AG20443 (cell line): ENCODE measurements around the gene EPG5.

Source experiments
- DNase-seq: peaks from one replicate; pipeline ENCODE4 v3.0.0; 2012; ENCODE audit warnings: low spot score, mixed read lengths

Gene EPG5

DNA sequence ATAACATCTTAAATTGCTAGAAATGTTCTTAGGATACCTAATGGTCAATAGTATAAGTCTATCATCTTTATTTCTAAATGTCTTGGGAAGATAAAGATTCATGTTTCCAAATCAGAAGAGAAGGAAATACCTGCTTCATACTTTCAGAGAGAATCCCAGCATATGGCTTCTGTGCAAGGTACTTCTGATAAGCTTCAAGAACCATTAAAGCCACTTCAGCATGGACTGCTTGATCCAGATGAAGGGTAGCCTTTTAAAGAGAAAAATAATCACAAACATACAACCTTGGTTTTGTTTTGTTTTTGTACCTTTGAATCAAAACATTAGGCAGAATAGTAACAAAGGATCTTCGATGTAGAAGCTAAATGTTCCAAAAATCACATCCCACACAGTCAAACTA, 44.0 kb downstream of the EPG5 start:
- DNase-seq = no peak

DNA sequence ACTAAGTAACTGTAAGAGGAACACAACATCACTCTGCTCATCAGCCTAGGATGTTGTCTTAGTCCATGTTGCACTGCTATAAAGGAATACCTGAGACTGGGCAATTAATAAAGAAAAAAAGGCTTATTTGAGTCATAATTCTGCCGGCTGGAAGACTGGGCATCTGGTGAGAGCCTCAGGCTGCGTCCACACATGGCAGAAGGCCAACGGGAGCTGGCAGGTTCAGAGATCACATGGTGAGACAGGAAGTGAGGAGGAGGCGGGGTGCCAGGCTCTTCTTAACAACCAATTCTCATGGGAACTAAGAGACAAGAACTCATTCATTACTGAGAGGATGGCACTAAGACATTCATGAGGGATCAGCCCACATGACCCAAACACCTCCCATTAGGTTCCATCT, 46.8 kb downstream of the EPG5 start:
- peak; percentile 61 for DNase-seq

GRCh38 chr18:45916302-45916701, 50.8 kb downstream of the EPG5 start:
- DNase-seq = no peak

DNA sequence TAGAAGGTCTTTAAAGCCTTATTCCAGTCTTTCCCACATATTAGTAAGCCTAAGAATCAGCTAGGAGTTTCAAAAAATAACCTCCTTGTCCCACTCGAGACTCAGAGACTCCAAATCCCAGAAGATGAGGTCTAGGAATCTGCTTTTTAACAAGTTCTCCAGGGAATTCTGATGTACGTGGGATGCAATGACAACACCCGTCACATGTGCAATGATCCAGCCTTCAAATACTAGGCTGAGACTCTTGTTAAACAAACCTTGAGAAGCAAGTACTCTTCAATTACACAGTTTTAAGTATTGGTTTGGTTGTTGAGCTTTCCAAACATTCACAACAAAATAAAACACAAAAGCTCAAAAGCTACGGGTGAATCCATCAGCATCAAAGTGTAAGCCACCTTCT, 53.9 kb downstream of the EPG5 start:
- DNase-seq = no peak

GRCh38 chr18:45910405-45911023, 56.6 kb downstream of the EPG5 start:
- peak; percentile 75 for DNase-seq

GRCh38 chr18:45901654-45902210, 65.4 kb downstream of the EPG5 start:
- DNase-seq = no peak

DNA sequence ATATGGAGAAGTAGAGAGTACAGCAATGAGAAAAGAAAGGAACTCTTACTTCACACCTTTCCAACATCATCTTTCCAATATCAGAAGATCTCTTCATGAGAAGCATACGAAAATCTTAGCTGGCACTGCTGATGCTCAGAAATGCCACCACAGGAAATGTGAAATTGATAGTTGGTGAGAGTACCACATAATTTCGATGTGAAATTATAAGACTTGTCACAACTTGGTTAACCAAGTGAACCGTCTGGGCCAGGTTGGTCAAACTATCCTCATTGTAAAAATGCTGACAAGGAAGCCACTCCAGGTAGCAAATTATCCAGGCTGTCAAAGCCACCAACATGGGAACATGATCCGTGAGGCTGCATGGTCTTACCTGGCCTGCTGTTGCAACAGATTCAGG, 66.5 kb downstream of the EPG5 start:
- no peak for DNase-seq

DNA sequence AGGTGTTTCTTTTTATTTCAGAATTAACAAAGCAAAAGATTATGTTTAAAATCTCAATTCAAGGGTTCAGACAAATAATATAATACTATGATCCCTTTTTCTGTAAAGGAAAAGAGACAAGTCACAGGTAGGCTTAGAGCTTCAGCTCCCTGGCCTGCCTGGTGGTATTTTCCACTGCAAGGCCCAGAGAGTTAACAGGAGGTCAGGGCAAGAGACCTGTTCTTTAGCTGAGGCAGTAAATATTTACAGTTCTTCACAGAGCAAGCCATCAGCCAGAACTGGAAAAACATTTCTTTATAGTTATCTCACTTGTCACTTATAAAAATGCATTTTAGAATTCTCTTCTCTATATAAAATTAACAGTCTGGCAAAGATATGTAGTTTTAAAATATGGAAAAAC, 70.1 kb downstream of the EPG5 start:
- DNase-seq = no peak

DNA sequence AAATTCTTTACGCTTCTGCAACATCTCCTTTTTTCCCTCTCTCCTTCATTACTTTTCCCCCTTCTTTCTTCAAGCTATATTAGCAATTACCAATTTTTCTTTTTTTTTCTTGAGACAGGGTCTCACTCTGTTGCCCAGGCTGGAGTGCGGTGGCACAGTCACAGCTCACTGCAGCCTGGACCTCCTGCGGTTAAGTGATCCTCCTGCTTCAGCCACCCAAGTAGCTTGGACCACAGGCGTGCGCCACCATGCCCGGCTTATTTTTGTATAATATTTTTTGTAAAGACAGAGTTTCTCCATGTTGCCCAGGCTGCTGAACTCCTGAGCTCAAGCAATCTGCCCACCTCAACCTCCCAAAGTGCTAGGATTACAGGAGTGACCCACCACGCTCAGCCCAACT, 70.7 kb downstream of the EPG5 start:
- DNase-seq = no peak

DNA sequence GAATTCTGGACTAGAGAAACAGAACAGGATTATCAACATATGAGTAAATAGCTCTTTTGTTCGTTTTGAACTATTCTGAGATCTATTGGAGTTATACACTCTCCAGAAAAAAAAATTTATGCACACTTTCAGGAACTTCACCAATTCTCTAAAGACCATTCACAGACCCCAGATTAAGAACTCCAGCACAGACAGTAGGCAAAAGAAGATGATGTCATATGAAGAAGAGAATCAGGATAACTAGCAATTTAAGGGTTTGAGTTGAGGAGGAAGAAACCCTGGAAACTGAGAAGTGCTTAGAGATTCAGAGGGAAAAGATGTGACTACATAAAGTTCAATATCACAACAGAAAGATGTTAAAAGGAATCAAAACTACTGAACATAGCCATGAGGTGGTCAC, 71.8 kb downstream of the EPG5 start:
- no peak for DNase-seq

- DNase-seq = no peak
Measured at GRCh38 chr18:45894818-45895217, 72.3 kb downstream of the EPG5 start.

GRCh38 chr18:45891806-45892205, 75.3 kb downstream of the EPG5 start:
- no peak for DNase-seq

GRCh38 chr18:45890606-45891005, 76.5 kb downstream of the EPG5 start:
- DNase-seq = no peak

- DNase-seq = no peak
Measured at GRCh38 chr18:45889419-45890064, 77.6 kb downstream of the EPG5 start.

GRCh38 chr18:45887585-45887984, 79.5 kb downstream of the EPG5 start:
- DNase-seq = no peak

GRCh38 chr18:45880876-45881558, 86.1 kb downstream of the EPG5 start:
- no peak for DNase-seq

DNA sequence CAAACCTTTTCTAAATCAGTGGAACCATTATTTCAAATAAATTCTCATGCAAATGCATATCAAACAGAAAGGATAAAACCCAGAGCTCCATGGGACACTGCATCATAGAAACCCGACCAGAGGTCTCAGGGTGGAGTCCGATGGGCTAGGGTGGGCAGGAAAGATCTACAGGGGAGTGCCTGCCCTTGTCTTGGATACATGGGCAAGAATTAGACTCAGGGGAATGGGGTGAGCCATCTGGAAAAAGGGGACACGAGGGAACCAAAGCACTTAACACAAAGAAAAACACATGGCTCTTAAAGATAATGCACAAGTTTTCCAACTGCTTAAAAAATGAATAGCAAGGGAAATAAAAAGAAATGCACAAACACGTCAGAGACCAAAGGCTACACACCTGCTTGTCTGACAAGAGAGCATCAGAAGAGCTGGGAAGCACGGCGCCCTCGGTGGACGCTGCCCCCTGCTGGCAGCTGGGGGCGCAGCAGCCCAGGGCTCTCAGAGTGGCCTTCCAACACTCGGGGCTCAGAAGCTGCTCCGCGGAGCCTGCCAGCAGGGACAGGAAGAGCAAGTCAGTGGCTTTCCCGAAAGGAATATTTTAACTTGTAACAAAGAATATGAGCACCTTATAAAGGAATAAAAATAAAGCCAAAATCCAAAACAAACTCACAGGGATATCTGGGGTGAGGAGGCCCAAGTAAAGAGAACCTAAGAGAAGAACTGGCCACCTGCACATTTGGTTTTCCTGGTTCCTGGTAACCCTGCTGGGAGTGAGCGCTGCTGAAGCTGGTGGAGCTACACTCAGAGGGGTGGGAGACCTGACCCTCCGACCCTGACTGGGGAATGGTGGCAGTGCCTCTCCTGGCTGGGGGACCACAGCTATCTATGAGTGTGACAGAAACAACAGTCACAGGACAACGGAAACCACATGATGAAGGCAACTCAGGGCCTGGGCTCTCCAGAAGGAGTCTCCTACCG, 87.2 kb downstream of the EPG5 start:
- DNase-seq = peak; percentile 91

- no peak for DNase-seq
Measured at GRCh38 chr18:45877403-45877802, 89.7 kb downstream of the EPG5 start.

GRCh38 chr18:45876161-45876560, 91.0 kb downstream of the EPG5 start:
- no peak for DNase-seq

- no peak for DNase-seq
Measured at GRCh38 chr18:45874491-45875184, 92.5 kb downstream of the EPG5 start.

- DNase-seq = no peak
Measured at GRCh38 chr18:45871431-45872084, 95.6 kb downstream of the EPG5 start.
